ENCODE measurements around the gene ERN1.

The ERN1 gene

GRCh38 chr17:64153565-64154312 lies 23.8 kb upstream of the ERN1 start:
- Mint-ChIP-seq H3K9me3 (no peaks in the 10 kb centered on the region), H3K27ac (peak overlapping the region; percentile 89), H3K4me1 (peaks cover 74% of the 10 kb centered on the region), H3K4me3 (no peak overlapping the region), H3K36me3 (ENCODE audit: low read depth) (peaks cover 25% of the 10 kb centered on the region), H3K27me3 (ENCODE audit: low read depth, poor library complexity) (peaks cover 4% of the 10 kb centered on the region)
- no peak for TF ChIP-seq CTCF (IDR thresholded peaks at IDR 0.05)
- no peak for DNase-seq

GRCh38 chr17:64152428-64153125 lies 22.6 kb upstream of the ERN1 start:
- no peak for TF ChIP-seq CTCF (IDR thresholded peaks at IDR 0.05)
- H3K27ac Mint-ChIP-seq, result no peak overlapping the region
- peaks cover 2% of the 10 kb centered on the region for H3K27me3 Mint-ChIP-seq (ENCODE audit: low read depth, poor library complexity)
- H3K36me3 Mint-ChIP-seq (ENCODE audit: low read depth), result peaks cover 35% of the 10 kb centered on the region
- no peaks in the 10 kb centered on the region for H3K9me3 Mint-ChIP-seq
- DNase-seq, result no peak
- no peak overlapping the region for H3K4me3 Mint-ChIP-seq
- H3K4me1 Mint-ChIP-seq, result peaks cover 71% of the 10 kb centered on the region

- no peaks in the 10 kb centered on the region for H3K9me3 Mint-ChIP-seq
- TF ChIP-seq CTCF (IDR thresholded peaks at IDR 0.05), result no peak
- H3K27ac Mint-ChIP-seq, result no peak overlapping the region
- H3K36me3 Mint-ChIP-seq (ENCODE audit: low read depth), result peaks cover 35% of the 10 kb centered on the region
- H3K4me3 Mint-ChIP-seq, result no peak overlapping the region
- no peak for DNase-seq
- H3K27me3 Mint-ChIP-seq (ENCODE audit: low read depth, poor library complexity), result no peaks in the 10 kb centered on the region
- peaks cover 68% of the 10 kb centered on the region for H3K4me1 Mint-ChIP-seq
Observed at GRCh38 chr17:64151016-64151368, 21.0 kb upstream of the ERN1 start.

- H3K27ac Mint-ChIP-seq, result no peak overlapping the region
- peaks cover 62% of the 10 kb centered on the region for H3K4me1 Mint-ChIP-seq
- no peak overlapping the region for H3K4me3 Mint-ChIP-seq
- peaks cover 35% of the 10 kb centered on the region for H3K36me3 Mint-ChIP-seq (ENCODE audit: low read depth)
- H3K27me3 Mint-ChIP-seq (ENCODE audit: low read depth, poor library complexity), result no peaks in the 10 kb centered on the region
- H3K9me3 Mint-ChIP-seq, result no peaks in the 10 kb centered on the region
- TF ChIP-seq CTCF (IDR thresholded peaks at IDR 0.05), result no peak
- DNase-seq, result no peak
Observed at GRCh38 chr17:64150237-64151015, 20.5 kb upstream of the ERN1 start.

- peaks cover 35% of the 10 kb centered on the region for H3K36me3 Mint-ChIP-seq (ENCODE audit: low read depth)
- no peak for DNase-seq
- H3K4me1 Mint-ChIP-seq, result peaks cover 55% of the 10 kb centered on the region
- H3K27ac Mint-ChIP-seq, result no peak overlapping the region
- H3K27me3 Mint-ChIP-seq (ENCODE audit: low read depth, poor library complexity), result no peaks in the 10 kb centered on the region
- TF ChIP-seq CTCF (IDR thresholded peaks at IDR 0.05), result no peak
- H3K9me3 Mint-ChIP-seq, result no peaks in the 10 kb centered on the region
- no peak overlapping the region for H3K4me3 Mint-ChIP-seq
Observed at GRCh38 chr17:64149196-64149595, 19.3 kb upstream of the ERN1 start.
